A549 (cell line): Measurements from ENCODE around the gene FAM240B.

Source experiments
- CBX8 ChIP-seq: fragments of 200-600 bp; sonication (generic); IDR thresholded peaks from 2 replicates; pipeline ENCODE4 v1.6.1; 2016
- CEBPB ChIP-seq, 2 experiments: fragments of >200 bp in 1 of 2; sonication (Bioruptor Twin) in 1 of 2; formaldehyde crosslinking in 1 of 2; IDR thresholded peaks; 2 replicates each; pipeline ENCODE4 v1.6.1; 2012 to 2016
- CHD2 ChIP-seq: fragments of 150-350 bp; IDR thresholded peaks from 2 replicates; pipeline ENCODE4 v1.6.1; 2014; ENCODE audit warnings: low read length; ENCODE audit not compliant: partially characterized antibody
- CTCF ChIP-seq: fragments of >200 bp; sonication (Bioruptor Twin); formaldehyde crosslinking; IDR thresholded peaks from 3 replicates; pipeline ENCODE4 v1.5.1; 2016
- EHMT2 ChIP-seq: fragments of 200-600 bp; sonication (generic); IDR thresholded peaks from 2 replicates; pipeline ENCODE4 v1.6.1; 2016; ENCODE audit warnings: antibody characterized with exemption, low read depth, mild to moderate bottlenecking, moderate library complexity
- EP300 ChIP-seq, 2 experiments: fragments of >200 bp; sonication (Bioruptor Twin); formaldehyde crosslinking; IDR thresholded peaks; 2 replicates in 1 of 2; 3 replicates in 1 of 2; pipeline ENCODE4 v1.6.1; 2016 to 2017
- JUN ChIP-seq, 2 experiments: fragments of >200 bp; sonication (Bioruptor Twin); formaldehyde crosslinking; IDR thresholded peaks; 2 replicates in 1 of 2; 3 replicates in 1 of 2; pipeline ENCODE4 v1.6.1; 2016 to 2017
- POLR2A ChIP-seq: IDR thresholded peaks from 2 replicates; pipeline ENCODE4 v1.6.1; 2012; ENCODE audit warnings: mild to moderate bottlenecking, low read length
- POLR2AphosphoS2 ChIP-seq: conservative IDR thresholded peaks from 2 replicates; pipeline ENCODE4 v1.6.1; 2012; ENCODE audit warnings: low read length, improper control_type of control experiment, inconsistent platforms
- SMC3 ChIP-seq: fragments of >200 bp; sonication (Bioruptor Twin); formaldehyde crosslinking; IDR thresholded peaks from 3 replicates; pipeline ENCODE4 v1.6.1; 2018; ENCODE audit warnings: inconsistent platforms
- USF2 ChIP-seq: fragments of 450-650 bp; IDR thresholded peaks from 2 replicates; pipeline ENCODE4 v1.6.1; 2014; ENCODE audit warnings: antibody characterized with exemption
- ZFP36 ChIP-seq: fragments of 450-650 bp; IDR thresholded peaks from 2 replicates; pipeline ENCODE4 v1.6.1; 2014; ENCODE audit warnings: borderline replicate concordance; ENCODE audit not compliant: partially characterized antibody

GRCh38 chr9:38734831-38735230 is 14.9 kb upstream of the FAM240B start:
- TF ChIP-seq CTCF, result no peak
- TF ChIP-seq CBX8, result no peak
- no peak for TF ChIP-seq EP300 (IDR thresholded peaks at IDR 0.05)
- TF ChIP-seq POLR2A, result no peak
- no peak for TF ChIP-seq USF2
- TF ChIP-seq EHMT2, result no peak
- TF ChIP-seq JUN (IDR thresholded peaks at IDR 0.05), result no peak
- TF ChIP-seq SMC3, result no peak
- no peak for TF ChIP-seq ZFP36
- TF ChIP-seq POLR2AphosphoS2, result no peak
- no peak for TF ChIP-seq CHD2
- TF ChIP-seq CEBPB (IDR thresholded peaks at IDR 0.05), result no peak
